HG03196 (cell line): Measurements from ENCODE around the gene ACAN.

ENCODE experiments used
- ATAC-seq: cut with Tn5 transposase; IDR thresholded peaks from one replicate; pipeline ENCODE4 v1.9.1; 2021; ENCODE audit not compliant: unreplicated experiment

The ACAN gene

GRCh38 chr15:88803241-88803919, at the start of gene ACAN:
TSS of gene ACAN (plus strand) at chr15:88803436. CDS start at chr15:88836207, 32,771 bp downstream.
- ATAC-seq: no peak

- ATAC-seq: no peak
Observed at GRCh38 chr15:88756521-88756920, 46.7 kb upstream of the ACAN start.

DNA sequence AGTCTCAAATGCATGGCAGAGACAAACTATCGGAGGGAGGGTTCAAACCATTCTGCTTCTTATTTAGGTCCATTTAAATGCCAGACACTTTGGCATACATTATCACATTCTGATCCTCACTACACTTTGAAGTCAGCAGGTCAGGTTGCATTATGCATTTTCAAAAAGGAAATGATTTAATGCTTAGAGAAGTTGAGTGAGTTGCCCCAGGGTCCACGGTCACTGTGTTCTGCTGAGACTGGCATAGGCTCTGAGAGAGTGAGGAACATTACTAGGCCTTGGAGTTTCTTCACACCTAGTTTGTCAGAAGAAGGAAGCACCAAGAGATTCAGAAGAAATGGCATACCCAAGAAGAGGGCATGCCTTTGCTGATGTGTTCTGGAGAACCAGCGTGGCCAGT, 46.3 kb upstream of the ACAN start:
- no peak for ATAC-seq

DNA sequence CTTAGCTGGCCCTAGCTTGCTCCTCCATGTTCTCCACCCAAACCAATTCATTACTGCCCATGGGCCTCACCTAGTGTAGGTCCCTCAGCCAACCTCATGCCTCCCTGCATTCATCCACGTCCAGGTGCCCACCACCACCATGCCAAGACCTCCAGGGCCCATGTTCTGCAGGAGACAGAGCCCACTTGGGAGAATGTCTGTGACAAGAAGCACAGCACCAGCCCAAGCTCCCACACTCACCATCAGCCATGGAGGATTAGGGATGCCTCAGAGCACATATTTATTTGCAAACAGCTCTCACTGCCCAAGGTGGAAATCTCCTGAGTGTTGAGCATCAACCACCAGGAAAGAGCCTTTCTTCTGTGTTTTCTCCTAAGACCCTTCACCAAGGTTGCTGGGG, 43.4 kb upstream of the ACAN start:
- no peak for ATAC-seq

DNA sequence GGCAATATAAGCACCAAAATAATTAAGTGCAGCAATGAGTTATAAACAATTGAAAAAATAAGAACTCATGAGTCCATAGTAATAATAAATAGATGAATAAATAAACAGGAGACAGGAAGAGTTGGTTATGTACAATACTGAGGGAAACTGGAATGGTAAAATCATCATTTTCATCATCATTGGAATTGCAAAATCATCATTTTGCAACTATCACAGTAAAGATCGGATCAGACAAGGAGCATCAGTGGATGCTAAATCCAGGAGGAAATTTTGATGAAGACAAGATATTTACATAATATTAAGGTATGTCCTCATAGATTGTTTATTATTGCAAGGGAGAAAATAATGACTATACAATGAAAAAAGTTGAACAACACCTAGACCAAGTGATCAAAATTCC, 38.8 kb upstream of the ACAN start:
- no peak for ATAC-seq

GRCh38 chr15:88765212-88765611, 38.0 kb upstream of the ACAN start:
- ATAC-seq: no peak

GRCh38 chr15:88769161-88769971, 33.9 kb upstream of the ACAN start:
- no peak for ATAC-seq

- no peak for ATAC-seq
Observed at GRCh38 chr15:88775776-88776175, 27.5 kb upstream of the ACAN start.

- ATAC-seq: no peak
Observed at GRCh38 chr15:88776646-88777045, 26.6 kb upstream of the ACAN start.

DNA sequence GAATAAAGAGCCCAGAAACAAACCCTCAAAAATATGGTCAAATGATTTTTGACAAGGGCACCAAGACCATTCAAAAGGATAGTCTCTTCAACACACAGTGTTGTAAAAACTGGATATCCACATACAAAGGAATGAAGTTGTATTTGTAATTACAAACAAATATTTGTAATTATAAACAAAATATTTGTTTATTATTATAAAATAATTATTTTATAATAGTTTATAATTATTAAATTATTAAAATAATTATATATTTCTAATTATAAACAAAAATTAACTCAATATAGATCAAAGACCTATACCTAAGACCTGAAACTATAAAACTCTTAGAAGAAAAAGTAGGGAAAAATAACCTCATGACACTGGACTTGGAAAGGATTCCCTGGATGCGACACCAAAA, 23.3 kb upstream of the ACAN start:
- ATAC-seq: no peak

DNA sequence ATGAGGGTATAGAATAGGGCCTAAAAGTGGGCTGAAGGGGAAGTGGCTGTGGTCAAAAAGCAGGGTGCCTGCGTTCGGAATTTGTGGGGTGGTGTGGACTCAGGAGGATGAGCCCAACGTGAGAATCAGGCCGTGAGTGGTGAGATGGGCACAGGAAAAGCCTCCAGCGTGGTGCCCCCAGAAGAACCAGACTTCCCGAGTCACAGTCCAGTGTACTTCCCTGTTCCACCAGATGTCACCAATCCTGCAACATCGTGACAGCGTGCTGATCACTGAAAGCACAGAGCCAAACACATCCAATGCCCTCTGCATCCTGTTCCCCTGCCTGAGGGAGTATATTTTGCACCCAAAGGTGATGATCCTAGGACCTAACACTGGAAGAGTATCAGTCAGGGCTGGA, 20.8 kb upstream of the ACAN start:
- ATAC-seq: no peak

DNA sequence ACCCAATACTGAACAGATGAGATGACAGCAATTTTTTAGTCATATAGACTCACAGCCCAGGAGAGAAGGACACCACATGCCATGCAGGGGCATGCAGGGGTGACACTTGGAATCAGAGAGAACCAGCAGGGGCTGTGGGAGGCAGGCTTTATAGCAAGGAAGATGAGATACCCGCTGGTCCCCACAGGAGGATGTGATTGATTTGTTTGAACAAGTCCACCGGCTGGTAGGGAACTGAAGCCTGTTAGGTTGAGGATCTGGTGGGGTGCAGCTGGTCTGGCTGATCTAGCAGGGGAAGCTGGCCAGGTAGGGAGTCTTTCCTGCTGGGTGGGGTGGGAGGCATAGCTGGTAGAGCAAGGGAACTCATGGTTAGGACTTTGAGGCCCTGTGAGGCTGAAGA, 18.0 kb upstream of the ACAN start:
- ATAC-seq: no peak

DNA sequence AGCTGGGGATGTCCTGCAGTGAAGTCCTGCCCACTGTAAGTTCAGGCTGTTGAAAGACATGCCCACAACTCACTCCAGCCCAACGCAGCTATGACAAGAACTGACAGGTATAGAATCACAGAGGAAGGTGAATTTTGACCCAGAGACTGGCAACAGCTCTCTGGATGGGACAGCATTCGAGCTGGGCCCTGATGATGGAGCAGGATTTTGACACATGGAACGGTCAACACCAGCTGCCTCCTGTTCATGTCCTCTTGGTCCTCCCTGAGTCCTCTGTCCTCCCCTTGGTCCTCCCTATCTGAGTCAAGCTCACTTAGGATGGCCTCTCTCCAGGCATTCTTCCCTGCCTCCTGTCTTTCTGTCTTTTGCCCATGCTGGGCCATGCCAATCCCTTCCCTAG, 15.2 kb upstream of the ACAN start:
- ATAC-seq: no peak

DNA sequence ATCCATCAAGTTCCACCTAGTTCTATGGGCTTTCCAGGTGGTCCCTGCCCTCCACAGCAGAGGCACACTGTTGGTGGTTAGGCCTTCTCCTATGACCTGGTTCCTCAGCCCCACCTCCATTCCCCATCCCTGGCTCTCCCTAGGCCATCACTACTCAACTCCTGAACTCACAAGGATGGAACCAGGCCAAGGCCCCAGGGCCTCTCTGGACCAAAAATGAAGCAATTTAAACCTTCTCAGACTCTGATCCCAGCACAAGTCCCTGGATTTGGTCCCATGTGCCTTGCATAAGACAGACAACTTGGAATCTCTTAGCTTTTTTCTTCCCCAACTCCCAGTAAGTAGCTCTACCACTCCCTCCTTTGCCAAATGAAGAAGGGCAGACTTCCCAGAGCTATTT, 14.4 kb upstream of the ACAN start:
- no peak for ATAC-seq

DNA sequence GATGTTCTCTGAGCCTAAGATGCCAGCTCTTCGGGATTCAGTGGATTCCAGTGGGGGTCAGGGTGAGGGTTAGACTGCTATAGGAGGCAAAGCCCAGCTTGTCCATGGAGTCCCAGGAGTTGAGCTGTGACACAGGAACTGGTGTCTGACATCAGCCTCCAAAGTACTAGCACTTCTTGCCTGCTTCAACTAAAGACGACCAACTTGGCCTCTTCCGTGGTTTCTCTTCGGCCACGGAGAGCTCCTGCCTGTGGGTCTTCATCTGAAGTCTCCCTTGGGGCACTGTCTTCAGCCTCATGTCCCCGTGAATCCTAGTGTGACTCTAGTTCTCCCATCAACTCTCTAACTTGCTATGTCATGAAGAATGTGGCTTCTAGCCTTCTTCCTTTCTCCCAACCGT, 12.8 kb upstream of the ACAN start:
- ATAC-seq: no peak

DNA sequence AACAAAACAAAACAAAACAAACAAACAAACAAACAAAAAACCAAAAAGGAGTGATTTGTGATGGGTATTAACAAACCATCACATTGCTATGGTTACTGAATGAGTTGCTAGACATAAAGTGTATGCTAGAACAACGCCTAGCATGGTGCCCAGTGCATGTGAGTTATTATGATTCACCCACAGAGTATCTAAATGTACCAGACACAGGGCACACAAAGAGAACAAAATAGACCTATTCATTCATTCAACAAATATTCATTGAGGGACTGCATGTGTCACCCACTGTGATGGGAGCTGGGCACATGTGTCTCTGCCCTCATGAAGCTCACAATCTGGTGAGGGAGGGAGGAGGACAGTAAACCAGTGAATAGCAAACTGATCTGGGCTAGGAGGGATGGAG, 11.6 kb upstream of the ACAN start:
- ATAC-seq: no peak

DNA sequence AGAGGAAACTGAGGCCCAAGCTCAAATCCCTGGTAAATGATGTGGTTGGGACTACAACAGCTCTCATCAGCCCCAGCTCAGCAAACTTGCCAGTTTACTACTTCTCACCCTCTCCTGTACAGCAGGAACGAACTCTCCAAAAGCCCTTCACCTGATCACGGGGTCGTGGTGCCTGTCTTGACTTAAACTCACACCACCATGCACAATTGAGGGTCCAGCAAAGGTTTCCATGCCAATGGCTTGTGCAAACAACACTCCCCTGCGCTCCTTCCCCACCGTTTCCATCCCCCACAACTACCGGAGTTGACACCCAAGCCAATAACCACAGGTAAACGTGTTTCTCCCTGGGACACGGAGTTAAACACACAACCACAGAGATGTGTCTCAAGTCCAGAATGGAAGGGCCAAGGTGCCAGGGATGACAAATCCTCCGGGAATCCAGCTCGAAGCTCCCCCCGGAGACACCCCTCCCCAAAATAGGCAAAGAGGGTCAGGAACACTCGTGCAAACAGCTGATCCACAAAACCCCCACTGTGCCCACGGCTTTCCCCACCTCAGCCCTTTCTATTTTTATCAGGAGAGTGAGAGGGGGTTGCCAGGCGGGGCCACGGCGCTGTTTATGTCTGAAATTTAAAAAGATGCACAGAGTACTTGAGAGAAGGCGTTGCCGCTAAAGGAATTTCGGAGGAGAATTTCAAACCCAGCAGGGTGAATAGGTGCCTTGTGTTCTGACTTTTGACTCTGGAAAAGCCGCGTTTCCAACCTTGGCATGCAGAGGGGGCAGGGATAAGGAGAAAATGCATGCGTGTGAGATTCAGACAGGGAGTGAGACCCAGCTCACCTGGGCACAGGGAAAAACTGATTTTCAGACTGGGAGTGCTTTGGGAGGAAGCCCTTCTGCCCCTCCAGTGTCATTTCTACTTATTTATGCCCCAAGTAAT, 10.6 kb upstream of the ACAN start:
- ATAC-seq: no peak

DNA sequence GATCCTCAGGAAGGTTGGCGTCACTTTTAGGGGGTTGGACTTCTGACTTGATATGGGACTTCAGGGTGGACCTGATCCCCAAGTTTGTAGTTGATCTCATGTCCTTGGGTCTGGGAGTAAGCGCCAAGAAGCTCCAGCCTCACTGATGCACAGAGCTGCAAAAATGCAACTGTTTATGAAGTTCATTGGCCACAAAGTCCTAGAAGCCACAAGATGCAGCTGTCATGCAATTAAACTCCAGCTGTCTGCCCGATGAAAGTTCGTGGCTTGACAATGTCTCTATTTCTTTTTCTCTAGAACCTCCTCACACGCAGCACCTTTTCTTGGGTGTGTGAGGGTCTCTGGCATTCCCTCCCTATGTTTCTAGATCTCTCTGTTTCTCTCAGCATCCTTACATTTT, 9.2 kb upstream of the ACAN start:
- ATAC-seq: no peak

DNA sequence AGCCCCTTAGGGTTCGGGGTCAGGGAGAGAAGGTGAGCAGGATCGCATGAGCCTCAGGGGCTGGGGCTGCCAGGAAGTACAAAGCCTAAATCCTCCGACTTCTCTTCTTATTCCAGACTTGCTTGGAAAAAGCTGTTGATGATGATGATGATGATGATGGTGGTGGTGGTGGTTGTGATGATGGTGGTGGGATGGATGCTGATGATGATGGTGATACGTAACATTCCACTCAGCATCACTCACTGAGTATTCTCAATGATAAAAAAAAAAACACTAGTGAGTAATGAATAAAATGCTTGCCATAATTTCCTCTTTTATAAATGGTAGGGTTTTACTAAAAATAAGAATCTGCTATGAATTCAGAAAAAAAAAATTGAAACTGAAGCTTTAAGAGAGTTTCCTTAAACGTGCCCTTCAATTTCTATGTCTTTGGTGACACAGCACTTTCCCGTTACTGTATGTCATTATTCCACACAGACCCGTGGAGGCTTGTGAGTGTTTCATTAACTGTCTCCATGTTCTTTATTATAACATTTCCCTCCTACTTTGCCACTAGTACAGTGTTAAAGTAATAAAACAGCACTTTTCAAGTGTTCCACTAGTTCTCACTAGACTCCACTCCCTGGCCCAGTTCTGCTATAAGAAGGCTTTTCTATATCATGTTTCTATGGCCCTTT, 5.4 kb upstream of the ACAN start:
- no peak for ATAC-seq

GRCh38 chr15:88799341-88799740, 3.9 kb upstream of the ACAN start:
- no peak for ATAC-seq

- ATAC-seq: no peak
Observed at GRCh38 chr15:88800026-88800425, 3.2 kb upstream of the ACAN start.
